ENCODE data around the gene MGAT5. TPM values are rescaled to one million over a fixed set of nuclear protein-coding genes. Genes with fewer than 3 reads are reported as not detected.
"Not testable (repeated sequence)": the region's sequence is repeated elsewhere in the genome, so short reads cannot be mapped to it uniquely, and the experiment has no call there.

The MGAT5 gene
- total RNA-seq, 1 experiment from 2014 or later: 95.3 TPM

DNA sequence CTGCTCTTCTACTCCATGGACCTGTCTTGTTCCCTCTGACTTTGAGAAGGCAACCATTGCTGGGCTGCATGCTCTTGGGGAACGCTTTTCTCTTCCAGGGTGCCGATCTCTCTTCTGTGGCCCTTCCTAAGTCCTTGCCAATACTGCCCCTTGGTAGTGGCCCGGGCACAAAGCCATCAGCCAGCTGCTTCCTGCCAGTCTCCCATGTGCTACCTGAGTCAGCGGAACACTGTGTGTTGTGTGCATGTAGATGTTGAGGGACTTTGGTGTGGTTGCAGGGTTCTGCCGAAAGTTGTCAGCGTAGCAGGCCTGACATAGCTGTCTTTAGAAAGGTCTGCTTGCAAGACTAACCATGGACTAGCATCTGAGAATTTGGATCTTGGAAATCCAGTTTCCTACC, 35.4 kb downstream of the MGAT5 start:
- Histone ChIP-seq H3K4me3 (no peak overlapping the region), H3K36me3 (no peaks in the 10 kb centered on the region; the same call in 1 of the 2 replicates), H3K4me1 (no peaks in the 10 kb centered on the region), H3K9me3 (replicated peaks) (no peaks in the 10 kb centered on the region), H3K27me3 (no peaks in the 10 kb centered on the region), H3K27ac (no peak overlapping the region)
- no peak for DNase-seq

DNA sequence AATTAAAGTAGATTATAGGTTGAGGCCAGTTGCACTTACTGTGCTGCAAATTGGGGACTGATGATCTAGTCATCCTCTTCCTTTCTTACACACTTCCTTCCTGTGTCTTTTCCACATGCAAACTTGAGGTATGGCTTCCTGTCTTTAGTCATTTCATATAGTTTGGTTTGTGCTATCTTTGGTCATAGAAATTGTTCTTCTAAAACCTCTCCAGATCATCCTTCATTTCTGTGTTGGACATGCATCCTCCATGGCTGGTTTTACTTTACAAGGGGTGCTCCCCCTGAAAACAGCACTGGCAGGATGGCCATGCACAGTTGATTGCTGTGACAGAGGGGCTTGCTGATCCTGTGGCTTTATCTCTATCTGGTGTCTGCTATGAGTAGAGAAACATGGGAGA, 36.5 kb downstream of the MGAT5 start:
- Histone ChIP-seq H3K27me3 (no peaks in the 10 kb centered on the region), H3K27ac (no peak overlapping the region), H3K9me3 (replicated peaks) (no peaks in the 10 kb centered on the region), H3K4me1 (no peaks in the 10 kb centered on the region), H3K4me3 (no peak overlapping the region), H3K36me3 (no peaks in the 10 kb centered on the region; the same call in 1 of the 2 replicates)
- no peak for DNase-seq

DNA sequence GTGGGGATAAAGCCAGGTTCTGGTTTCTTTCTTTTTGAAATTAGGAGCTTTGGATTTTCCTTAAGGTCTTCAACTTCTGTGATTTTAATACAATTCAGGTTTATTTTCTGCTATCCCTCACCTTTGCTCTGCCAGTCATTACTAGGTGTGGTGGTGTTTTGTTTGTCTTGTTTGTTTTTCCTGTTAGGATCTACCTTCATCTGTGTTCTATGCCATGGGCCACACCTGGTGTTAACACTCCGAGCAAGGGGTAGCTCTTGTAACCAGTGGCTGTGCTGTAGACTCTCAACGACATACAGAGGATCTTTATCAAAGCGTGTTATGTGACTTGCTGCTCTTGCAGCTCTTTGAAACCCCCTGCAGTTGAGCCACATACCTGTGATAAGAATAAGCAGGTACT, 38.6 kb downstream of the MGAT5 start:
- Histone ChIP-seq H3K4me1 (no peaks in the 10 kb centered on the region), H3K36me3 (no peaks in the 10 kb centered on the region; the same call in 1 of the 2 replicates), H3K4me3 (no peak overlapping the region), H3K9me3 (replicated peaks) (no peaks in the 10 kb centered on the region), H3K27ac (no peak overlapping the region), H3K27me3 (no peaks in the 10 kb centered on the region)
- DNase-seq: no peak

DNA sequence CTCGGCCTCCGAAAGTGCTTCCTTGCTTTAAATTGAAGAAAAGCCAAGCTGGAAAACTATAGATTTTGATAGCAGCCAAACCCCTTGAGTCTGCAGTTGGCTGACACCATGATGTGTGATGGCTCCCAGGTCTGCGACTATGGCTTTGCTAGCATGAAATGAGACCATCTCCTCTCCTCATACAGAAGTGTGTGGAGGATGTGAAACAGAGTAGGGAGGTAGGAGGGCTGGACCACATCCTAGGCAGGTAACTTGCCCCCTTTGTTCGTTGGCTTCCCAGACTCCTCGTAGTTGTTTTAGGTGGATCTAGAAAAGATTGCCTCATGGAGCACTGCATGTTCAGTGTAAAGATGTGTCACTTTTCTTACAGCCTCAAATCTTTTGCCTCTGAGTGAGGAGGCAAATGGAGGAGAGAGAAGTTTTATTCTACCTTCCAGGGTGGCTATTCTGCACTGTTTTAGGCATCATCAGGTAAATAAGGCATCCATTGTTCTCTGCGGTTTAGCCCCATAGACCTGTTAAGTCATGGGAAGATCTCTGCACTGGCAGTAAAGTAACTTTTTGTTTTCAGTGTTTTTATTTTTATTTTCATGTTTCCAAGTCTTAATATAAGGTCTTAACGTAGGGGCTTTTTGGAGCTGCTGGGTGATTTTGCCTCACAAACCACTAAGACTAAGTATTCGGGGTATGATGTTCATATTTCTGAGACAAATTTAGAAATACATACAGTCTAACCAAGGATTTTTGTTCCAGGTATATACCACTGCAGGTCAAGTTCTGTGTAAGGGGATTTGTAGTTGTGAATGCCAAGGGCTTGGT, 40.1 kb downstream of the MGAT5 start:
- Histone ChIP-seq H3K36me3 (peaks cover 2% of the 10 kb centered on the region; the same call in 1 of the 2 replicates), H3K4me3 (no peak overlapping the region), H3K9me3 (replicated peaks) (no peaks in the 10 kb centered on the region), H3K4me1 (no peaks in the 10 kb centered on the region), H3K27me3 (no peaks in the 10 kb centered on the region), H3K27ac (no peak overlapping the region)
- no peak for DNase-seq

DNA sequence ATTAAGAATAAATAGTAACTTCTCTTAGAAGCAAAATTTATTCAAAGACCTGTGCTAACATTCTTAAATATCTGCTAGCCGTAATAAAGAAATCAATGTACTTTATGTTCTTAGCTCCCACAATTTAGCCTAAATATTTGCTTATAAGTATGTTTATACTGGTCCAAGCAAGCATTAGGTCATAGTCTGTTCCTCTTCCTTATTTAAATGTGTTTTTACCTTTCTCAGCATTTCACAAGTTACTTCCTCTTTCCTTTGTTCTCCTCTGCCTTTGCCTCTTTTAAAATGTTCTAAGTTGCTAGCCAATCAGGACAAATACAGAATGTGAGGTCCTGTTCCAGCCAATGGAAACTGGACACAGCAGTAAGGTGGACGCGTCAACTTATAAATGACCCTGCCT, 40.7 kb downstream of the MGAT5 start:
- H3K27ac ChIP-seq; H3K36me3 ChIP-seq; H3K4me1 ChIP-seq; H3K9me3 ChIP-seq (replicated peaks); H3K27me3 ChIP-seq; H3K4me3 ChIP-seq; DNase-seq: not testable (repeated sequence)

DNA sequence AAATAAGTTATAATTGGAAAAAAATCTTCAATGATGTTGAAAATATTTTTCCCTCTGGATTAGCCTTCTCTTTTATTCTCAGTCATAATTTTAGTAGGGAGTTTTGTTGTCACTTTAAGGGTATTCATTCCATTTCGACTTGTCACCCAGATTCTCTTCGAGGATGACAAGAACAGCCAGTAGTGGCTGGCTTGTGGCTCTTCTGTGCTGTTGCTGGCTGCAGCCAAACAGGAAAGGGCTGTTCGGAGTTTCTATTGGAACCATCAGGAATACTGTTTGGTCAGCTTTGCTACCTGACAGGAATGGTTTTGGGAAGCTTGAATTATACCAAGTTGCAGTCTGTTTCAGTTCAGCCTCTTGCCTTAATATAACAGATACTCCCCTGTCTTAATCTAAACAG, 41.6 kb downstream of the MGAT5 start:
- no peaks in the 10 kb centered on the region for H3K4me1 ChIP-seq
- no peak for DNase-seq
- no peaks in the 10 kb centered on the region for H3K9me3 ChIP-seq (replicated peaks)
- H3K27ac ChIP-seq: no peak overlapping the region
- H3K27me3 ChIP-seq: no peaks in the 10 kb centered on the region
- H3K4me3 ChIP-seq: no peak overlapping the region
- H3K36me3 ChIP-seq: peaks cover 2% of the 10 kb centered on the region; the same call in 1 of the 2 replicates

DNA sequence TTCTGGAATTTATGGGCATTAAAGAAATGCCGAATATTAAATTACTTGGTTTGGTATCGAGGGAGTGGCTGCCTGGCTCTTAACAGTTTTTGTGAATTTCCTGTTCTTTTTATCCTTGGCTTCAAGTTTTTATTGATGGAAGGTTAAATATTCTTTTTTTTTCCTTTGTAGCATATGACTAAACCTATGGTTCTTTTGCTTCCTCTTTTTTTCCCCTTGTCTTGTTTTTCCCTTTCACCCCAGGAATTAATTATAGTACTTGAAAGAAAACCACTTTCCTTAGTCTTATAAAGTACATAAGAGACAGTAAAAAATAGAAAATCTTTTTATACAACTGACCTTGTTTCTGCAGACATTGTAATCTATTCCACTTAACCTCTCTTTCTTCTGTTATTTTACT, 42.4 kb downstream of the MGAT5 start:
- Histone ChIP-seq H3K27ac (no peak overlapping the region), H3K27me3 (no peaks in the 10 kb centered on the region), H3K9me3 (replicated peaks) (no peaks in the 10 kb centered on the region), H3K4me1 (no peaks in the 10 kb centered on the region), H3K4me3 (no peak overlapping the region), H3K36me3 (peaks cover 2% of the 10 kb centered on the region; the same call in 1 of the 2 replicates)
- no peak for DNase-seq

DNA sequence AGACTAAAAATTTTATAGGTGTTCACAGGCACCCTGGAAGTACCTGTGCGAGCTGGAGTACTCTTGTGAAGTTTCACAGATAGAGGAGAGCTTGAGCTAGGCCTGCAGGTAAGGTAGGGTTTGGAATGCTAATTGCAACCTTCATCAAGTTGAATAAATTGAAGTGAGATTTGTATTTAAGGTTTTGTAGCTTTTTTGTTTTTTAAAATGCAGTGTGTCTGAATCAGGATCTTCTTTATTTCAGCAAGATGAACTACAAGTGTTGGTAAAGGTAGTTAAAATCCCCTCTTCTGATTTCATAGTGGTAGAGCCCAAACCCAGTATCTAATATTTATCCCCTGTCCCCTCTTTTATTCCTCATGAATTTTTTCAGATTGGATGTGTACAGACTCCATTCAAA, 45.5 kb downstream of the MGAT5 start:
- Histone ChIP-seq H3K9me3 (replicated peaks) (no peaks in the 10 kb centered on the region), H3K4me1 (no peaks in the 10 kb centered on the region), H3K27ac (no peak overlapping the region), H3K36me3 (peaks cover 5% of the 10 kb centered on the region), H3K4me3 (no peak overlapping the region), H3K27me3 (no peaks in the 10 kb centered on the region)
- no peak for DNase-seq

DNA sequence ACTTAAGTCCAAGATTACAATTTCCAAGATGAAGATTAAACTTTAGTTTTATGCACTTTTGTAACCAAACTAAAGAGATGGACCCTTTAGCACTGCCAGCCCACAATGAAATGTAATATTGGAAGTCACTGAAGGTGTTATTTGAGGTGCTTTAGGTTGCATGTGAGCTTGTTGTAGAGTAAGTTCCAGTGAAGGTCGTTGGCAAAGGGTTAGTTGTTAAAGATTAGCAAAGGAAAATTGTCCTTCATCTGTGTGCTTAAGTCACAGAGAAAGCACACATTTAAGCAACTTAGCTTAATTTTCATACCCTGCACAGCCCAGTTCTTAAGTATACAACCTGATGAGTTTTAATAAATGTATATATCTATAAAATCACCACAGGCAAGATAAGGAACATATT, 46.7 kb downstream of the MGAT5 start:
- Histone ChIP-seq H3K9me3 (replicated peaks) (no peaks in the 10 kb centered on the region), H3K4me1 (no peaks in the 10 kb centered on the region), H3K27ac (no peak overlapping the region), H3K4me3 (no peak overlapping the region), H3K27me3 (no peaks in the 10 kb centered on the region), H3K36me3 (peaks cover 5% of the 10 kb centered on the region)
- no peak for DNase-seq

DNA sequence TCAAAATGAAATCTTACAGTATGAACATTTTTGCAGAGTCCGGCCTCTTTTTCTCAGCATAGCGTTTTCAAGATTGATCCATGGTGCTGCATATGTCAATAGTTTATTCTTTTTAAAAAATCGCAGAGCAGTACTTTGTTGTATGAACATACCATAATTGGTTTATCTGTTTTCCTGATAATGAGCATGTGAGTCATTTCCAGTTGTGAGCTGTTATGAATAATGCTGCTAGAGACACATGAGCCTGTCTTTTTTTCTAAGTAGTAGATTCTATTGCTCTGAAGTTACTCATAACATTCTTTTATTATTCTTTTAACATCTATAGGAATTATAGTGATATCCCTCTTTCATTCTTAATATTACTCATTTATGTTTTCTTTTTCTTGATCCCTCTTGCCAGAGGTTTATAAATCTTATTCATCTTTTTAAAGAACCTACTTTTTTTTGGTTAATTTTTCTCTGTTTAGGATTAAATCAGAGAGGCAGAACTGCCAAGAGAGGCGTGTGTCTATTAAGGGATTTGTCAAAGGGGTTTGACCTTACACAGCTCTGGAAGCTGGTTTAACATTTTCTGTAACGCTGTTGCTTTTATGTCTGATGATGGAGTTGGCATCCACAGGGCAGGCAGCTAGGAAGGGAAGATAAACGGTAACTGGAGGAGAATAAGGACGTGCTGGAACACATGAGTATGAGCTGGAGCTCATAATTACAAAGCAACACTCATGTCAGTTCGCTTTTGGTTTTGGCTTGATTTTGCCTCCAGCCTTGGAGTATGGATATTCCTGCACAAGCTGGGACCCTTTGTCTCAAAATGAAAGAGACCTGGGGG, 47.4 kb downstream of the MGAT5 start:
- peaks cover 5% of the 10 kb centered on the region for H3K36me3 ChIP-seq
- no peaks in the 10 kb centered on the region for H3K27me3 ChIP-seq
- H3K27ac ChIP-seq: no peak overlapping the region
- H3K4me1 ChIP-seq: no peaks in the 10 kb centered on the region
- no peak for DNase-seq
- no peak overlapping the region for H3K4me3 ChIP-seq
- no peaks in the 10 kb centered on the region for H3K9me3 ChIP-seq (replicated peaks)

DNA sequence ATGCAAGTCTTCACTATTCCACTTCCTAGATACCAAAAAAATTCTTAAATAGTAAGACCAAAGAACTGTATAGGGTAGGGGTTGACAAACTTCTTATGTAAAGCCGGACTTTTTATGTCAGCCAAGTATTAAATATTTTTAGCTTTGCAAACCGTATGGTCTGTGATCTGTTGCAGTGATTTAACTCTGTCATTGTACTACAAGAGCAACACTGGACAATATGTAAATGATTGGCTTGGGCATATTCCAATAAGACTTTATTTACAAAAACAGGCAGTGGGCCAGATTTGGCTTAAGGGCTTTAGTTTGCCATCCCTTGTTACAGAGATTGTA, 48.0 kb downstream of the MGAT5 start:
- no peaks in the 10 kb centered on the region for H3K4me1 ChIP-seq
- no peak overlapping the region for H3K27ac ChIP-seq
- DNase-seq: no peak
- H3K9me3 ChIP-seq (replicated peaks): no peaks in the 10 kb centered on the region
- peaks cover 5% of the 10 kb centered on the region for H3K36me3 ChIP-seq
- H3K4me3 ChIP-seq: no peak overlapping the region
- H3K27me3 ChIP-seq: no peaks in the 10 kb centered on the region

DNA sequence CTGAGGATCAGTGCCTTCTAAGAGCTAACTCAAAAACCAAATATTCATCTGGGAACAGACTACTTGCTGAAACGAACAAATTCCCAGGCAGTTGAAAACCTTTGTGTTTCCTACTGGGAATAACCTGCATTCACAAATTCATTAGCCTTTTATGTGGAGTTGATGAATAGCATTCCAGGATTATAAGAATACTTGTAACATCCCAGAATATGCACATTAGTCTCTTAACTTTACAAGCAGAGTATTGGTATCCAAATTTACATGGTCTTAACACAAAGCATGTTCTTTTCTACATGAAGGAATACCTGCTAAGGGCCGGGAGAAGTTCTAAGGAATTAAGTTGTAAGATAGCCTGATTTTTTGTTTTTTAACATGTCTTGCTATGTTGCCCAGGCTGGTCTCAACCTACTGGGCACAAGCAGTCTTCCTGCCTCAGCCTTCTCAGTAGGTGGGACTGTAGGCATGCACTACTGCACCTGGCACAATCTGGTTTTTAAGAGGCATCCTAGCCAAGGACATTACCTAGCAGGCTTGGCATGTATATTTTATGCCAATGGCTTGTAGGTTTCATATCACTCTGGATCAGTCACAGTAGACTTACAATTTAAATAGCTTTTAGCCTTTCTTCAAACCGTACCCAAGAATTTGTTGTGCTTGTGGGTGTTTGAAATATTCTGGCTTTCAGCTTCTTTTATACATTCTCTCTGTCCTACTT, 50.7 kb downstream of the MGAT5 start:
- H3K9me3 ChIP-seq (replicated peaks): no peaks in the 10 kb centered on the region
- H3K36me3 ChIP-seq: peaks cover 3% of the 10 kb centered on the region
- no peak overlapping the region for H3K27ac ChIP-seq
- H3K4me3 ChIP-seq: no peak overlapping the region
- H3K27me3 ChIP-seq: no peaks in the 10 kb centered on the region
- no peaks in the 10 kb centered on the region for H3K4me1 ChIP-seq
- DNase-seq: no peak

DNA sequence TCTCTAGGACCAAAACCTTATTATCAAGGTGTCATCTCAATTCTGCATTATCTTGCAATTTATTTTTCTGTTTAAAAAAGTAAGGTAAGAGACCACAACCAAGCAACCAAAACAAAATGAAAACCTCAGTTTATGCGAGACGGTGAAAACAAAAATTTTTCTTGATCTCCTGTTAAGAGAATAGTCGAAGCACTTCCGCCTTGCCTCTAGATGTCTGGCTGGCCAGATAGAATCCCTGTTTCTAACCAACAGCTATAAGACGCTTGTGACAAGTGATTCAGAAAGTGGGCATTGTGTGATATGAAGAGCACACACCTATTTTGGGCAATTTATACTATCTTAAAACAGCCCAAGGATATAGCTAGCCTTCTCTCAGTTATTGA, 51.2 kb downstream of the MGAT5 start:
- Histone ChIP-seq H3K36me3 (peaks cover 5% of the 10 kb centered on the region), H3K9me3 (replicated peaks) (no peaks in the 10 kb centered on the region), H3K27ac (no peak overlapping the region), H3K4me1 (no peaks in the 10 kb centered on the region), H3K4me3 (no peak overlapping the region), H3K27me3 (no peaks in the 10 kb centered on the region)
- DNase-seq: no peak

DNA sequence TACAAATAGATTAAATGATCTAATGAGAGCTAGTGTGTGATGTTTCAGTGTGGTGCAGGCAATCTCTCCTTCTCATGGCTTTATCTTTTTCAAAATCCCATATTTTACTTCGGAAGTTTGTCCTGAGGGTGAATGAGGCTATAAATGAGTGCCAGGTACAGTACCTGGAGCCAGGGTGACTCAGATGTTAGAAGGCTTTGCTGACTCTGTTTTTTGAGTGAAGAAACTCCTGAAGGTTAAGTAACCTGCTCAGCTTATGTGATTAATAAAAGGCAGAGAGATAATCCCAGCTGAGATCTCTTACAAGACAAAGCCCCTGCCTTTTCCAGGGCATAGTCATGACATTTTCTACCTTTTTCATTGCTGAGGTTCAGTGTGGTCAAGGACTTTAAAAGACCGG, 52.6 kb downstream of the MGAT5 start:
- H3K4me1 ChIP-seq: no peaks in the 10 kb centered on the region
- H3K4me3 ChIP-seq: no peak overlapping the region
- H3K9me3 ChIP-seq (replicated peaks): no peaks in the 10 kb centered on the region
- peaks cover 5% of the 10 kb centered on the region for H3K36me3 ChIP-seq
- H3K27ac ChIP-seq: no peak overlapping the region
- no peaks in the 10 kb centered on the region for H3K27me3 ChIP-seq
- no peak for DNase-seq

DNA sequence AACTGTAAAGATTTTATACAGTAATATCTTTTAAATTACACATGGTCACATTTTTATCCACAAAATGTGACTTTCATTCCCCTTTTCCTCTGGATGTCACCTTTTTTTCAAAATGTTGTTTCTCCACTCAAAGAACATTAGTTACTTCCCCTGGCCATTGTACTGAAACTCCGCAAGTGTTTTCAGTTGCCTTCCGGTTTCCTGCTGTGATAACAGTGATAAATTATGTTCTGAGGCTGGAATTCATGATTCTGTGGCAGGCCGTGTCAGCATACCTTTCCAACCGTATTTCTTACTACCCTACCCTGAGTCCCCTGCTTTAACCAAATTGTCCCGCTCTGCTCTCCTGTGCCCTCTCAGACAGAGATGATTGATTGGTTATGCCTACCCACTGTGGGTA, 53.5 kb downstream of the MGAT5 start:
- no peaks in the 10 kb centered on the region for H3K27me3 ChIP-seq
- DNase-seq: no peak
- no peak overlapping the region for H3K27ac ChIP-seq
- peaks cover 5% of the 10 kb centered on the region for H3K36me3 ChIP-seq
- no peaks in the 10 kb centered on the region for H3K4me1 ChIP-seq
- no peak overlapping the region for H3K4me3 ChIP-seq
- no peaks in the 10 kb centered on the region for H3K9me3 ChIP-seq (replicated peaks)
